ENCODE results near the gene RPUSD2.

DNA sequence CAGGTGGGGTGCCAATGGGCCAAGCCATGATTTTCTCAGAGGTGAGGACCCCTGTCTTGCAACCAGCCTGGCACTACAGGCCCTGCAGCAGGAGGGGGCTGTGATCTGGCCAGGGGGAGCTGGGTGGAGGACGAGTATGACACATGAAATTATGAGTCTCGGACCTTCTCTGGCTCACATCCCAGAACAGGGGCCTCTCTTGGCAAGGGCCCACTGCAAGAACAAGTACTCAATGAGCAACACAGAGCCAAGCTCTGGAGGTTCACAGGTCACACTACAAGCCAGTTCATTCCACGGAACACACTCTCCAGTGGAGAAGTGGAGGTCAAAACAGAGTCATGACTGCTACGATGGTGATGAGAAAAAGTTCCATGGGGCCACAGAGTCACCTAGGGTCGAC, 32.6 kb upstream of the RPUSD2 start:
- TF ChIP-seq, protein P1, sequence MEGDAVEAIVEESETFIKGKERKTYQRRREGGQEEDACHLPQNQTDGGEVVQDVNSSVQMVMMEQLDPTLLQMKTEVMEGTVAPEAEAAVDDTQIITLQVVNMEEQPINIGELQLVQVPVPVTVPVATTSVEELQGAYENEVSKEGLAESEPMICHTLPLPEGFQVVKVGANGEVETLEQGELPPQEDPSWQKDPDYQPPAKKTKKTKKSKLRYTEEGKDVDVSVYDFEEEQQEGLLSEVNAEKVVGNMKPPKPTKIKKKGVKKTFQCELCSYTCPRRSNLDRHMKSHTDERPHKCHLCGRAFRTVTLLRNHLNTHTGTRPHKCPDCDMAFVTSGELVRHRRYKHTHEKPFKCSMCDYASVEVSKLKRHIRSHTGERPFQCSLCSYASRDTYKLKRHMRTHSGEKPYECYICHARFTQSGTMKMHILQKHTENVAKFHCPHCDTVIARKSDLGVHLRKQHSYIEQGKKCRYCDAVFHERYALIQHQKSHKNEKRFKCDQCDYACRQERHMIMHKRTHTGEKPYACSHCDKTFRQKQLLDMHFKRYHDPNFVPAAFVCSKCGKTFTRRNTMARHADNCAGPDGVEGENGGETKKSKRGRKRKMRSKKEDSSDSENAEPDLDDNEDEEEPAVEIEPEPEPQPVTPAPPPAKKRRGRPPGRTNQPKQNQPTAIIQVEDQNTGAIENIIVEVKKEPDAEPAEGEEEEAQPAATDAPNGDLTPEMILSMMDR (IDR thresholded peaks at IDR 0.05) = no peak
- TF ChIP-seq NRF1 (IDR thresholded peaks at IDR 0.05; ENCODE audit: low read depth, low read length) (no peak), YY1 (IDR thresholded peaks at IDR 0.05; ENCODE audit: low read depth) (no peak), POLR2AphosphoS5 (IDR thresholded peaks at IDR 0.05; ENCODE audit: low read depth, low read length) (no peak), EZH2phosphoT487 (IDR thresholded peaks at IDR 0.05; ENCODE audit: borderline replicate concordance, low read depth) (no peak), NFIC (IDR thresholded peaks at IDR 0.05; ENCODE audit: borderline replicate concordance) (peak; percentile 60), RAD21 (IDR thresholded peaks at IDR 0.05; ENCODE audit: low read length) (no peak), JUND (IDR thresholded peaks at IDR 0.05) (no peak), GABPA (IDR thresholded peaks at IDR 0.05; ENCODE audit: low read depth) (no peak), RFX5 (IDR thresholded peaks at IDR 0.05; ENCODE audit: low read length) (no peak), ZBTB33 (IDR thresholded peaks at IDR 0.05; ENCODE audit: borderline replicate concordance, low read depth) (no peak), GATA2 (CRISPR knock-in tag; IDR thresholded peaks at IDR 0.05) (no peak)
- TF ChIP-seq, protein P2, sequence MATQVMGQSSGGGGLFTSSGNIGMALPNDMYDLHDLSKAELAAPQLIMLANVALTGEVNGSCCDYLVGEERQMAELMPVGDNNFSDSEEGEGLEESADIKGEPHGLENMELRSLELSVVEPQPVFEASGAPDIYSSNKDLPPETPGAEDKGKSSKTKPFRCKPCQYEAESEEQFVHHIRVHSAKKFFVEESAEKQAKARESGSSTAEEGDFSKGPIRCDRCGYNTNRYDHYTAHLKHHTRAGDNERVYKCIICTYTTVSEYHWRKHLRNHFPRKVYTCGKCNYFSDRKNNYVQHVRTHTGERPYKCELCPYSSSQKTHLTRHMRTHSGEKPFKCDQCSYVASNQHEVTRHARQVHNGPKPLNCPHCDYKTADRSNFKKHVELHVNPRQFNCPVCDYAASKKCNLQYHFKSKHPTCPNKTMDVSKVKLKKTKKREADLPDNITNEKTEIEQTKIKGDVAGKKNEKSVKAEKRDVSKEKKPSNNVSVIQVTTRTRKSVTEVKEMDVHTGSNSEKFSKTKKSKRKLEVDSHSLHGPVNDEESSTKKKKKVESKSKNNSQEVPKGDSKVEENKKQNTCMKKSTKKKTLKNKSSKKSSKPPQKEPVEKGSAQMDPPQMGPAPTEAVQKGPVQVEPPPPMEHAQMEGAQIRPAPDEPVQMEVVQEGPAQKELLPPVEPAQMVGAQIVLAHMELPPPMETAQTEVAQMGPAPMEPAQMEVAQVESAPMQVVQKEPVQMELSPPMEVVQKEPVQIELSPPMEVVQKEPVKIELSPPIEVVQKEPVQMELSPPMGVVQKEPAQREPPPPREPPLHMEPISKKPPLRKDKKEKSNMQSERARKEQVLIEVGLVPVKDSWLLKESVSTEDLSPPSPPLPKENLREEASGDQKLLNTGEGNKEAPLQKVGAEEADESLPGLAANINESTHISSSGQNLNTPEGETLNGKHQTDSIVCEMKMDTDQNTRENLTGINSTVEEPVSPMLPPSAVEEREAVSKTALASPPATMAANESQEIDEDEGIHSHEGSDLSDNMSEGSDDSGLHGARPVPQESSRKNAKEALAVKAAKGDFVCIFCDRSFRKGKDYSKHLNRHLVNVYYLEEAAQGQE (IDR thresholded peaks at IDR 0.05; ENCODE audit: low read depth, low read length) = no peak

Data from SK-N-SH (cell line).